ENCODE results near the gene MYO16.

DNA sequence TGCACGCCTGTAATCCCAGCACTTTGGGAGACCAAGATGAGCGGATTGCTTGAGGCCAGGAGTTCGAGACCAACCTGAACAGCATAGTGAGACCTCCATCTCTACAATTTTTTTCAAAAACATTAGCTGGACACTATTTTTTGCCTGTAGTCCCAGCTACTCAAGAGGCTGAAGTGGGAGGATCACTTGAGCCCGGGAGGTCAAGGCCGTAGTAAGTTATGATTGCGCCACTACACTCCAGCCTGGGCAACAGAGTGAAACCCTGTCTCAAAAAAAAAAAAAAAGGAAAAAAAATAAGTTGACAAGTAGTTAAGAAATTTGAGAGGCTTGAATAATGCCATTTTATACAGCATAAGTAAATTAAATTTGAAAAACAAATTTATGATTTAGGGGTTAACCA, 330.6 kb downstream of the MYO16 start:
- TF ChIP-seq, protein P1, sequence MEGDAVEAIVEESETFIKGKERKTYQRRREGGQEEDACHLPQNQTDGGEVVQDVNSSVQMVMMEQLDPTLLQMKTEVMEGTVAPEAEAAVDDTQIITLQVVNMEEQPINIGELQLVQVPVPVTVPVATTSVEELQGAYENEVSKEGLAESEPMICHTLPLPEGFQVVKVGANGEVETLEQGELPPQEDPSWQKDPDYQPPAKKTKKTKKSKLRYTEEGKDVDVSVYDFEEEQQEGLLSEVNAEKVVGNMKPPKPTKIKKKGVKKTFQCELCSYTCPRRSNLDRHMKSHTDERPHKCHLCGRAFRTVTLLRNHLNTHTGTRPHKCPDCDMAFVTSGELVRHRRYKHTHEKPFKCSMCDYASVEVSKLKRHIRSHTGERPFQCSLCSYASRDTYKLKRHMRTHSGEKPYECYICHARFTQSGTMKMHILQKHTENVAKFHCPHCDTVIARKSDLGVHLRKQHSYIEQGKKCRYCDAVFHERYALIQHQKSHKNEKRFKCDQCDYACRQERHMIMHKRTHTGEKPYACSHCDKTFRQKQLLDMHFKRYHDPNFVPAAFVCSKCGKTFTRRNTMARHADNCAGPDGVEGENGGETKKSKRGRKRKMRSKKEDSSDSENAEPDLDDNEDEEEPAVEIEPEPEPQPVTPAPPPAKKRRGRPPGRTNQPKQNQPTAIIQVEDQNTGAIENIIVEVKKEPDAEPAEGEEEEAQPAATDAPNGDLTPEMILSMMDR (IDR thresholded peaks at IDR 0.05) = no peak
- no peak for TF ChIP-seq POLR2A (IDR thresholded peaks at IDR 0.05)
